Measurements from ENCODE around the gene UBD. TPM values are rescaled to one million over a fixed set of nuclear protein-coding genes. Genes with fewer than 3 reads are reported as not detected.

Gene UBD
- total and polyA plus RNA-seq, 10 of the 15 experiments (the other 5 are each of a cell fraction or from before 2014, with no cell fraction given) = 23.4 to 101 (median 35.7) TPM

DNA sequence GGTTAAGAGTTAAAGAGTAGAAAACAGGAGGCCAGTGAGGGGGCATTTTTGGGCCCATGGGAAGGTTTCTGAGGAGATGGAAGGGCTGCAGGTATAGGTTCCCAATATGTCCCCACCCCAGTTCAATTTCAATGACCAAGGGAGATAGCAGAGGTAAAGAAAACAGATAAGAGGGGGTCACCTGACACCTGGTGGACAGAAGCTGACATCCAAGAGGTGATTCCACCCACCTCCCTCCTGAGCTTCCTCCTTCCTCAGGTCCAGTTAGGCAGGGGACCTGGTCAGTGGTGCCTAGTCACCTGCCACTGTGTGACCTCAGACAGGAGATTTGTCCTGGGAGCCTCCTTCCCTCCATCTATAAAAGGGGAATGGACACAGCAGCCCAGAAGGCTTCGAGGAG lies 42.3 kb downstream of the UBD start:
- TF ChIP-seq E4F1 (IDR thresholded peaks at IDR 0.05; ENCODE audit: borderline replicate concordance, partially characterized antibody) = no peak
- TF ChIP-seq EZH2 (IDR thresholded peaks at IDR 0.05; ENCODE audit: borderline replicate concordance, control insufficient read depth, low read depth, low read length) = no peak
- TF ChIP-seq BCL11A (IDR thresholded peaks at IDR 0.05; ENCODE audit: low read depth, low read length) = no peak
- no peak for TF ChIP-seq CEBPB (IDR thresholded peaks at IDR 0.05; ENCODE audit: borderline replicate concordance in 1 of 2, low read depth in 2 of 2, low read length in 2 of 2)
- TF ChIP-seq NRF1 (conservative IDR thresholded peaks at IDR 0.05; ENCODE audit: low read depth, low read length) = no peak
- TF ChIP-seq ETV6 (conservative IDR thresholded peaks at IDR 0.05 in 1 of 2, IDR thresholded peaks at IDR 0.05 in 1 of 2; ENCODE audit: borderline replicate concordance in 1 of 2, low read depth in 1 of 2) = no peak
- TF ChIP-seq ZNF207 (IDR thresholded peaks at IDR 0.05; ENCODE audit: borderline replicate concordance) = no peak
- no peak for TF ChIP-seq POLR2AphosphoS5 (IDR thresholded peaks at IDR 0.05; ENCODE audit: low read length)
- TF ChIP-seq SUPT20H (IDR thresholded peaks at IDR 0.05; ENCODE audit: borderline replicate concordance, control insufficient read depth, low read depth, low read length) = no peak
- TF ChIP-seq, protein P1, sequence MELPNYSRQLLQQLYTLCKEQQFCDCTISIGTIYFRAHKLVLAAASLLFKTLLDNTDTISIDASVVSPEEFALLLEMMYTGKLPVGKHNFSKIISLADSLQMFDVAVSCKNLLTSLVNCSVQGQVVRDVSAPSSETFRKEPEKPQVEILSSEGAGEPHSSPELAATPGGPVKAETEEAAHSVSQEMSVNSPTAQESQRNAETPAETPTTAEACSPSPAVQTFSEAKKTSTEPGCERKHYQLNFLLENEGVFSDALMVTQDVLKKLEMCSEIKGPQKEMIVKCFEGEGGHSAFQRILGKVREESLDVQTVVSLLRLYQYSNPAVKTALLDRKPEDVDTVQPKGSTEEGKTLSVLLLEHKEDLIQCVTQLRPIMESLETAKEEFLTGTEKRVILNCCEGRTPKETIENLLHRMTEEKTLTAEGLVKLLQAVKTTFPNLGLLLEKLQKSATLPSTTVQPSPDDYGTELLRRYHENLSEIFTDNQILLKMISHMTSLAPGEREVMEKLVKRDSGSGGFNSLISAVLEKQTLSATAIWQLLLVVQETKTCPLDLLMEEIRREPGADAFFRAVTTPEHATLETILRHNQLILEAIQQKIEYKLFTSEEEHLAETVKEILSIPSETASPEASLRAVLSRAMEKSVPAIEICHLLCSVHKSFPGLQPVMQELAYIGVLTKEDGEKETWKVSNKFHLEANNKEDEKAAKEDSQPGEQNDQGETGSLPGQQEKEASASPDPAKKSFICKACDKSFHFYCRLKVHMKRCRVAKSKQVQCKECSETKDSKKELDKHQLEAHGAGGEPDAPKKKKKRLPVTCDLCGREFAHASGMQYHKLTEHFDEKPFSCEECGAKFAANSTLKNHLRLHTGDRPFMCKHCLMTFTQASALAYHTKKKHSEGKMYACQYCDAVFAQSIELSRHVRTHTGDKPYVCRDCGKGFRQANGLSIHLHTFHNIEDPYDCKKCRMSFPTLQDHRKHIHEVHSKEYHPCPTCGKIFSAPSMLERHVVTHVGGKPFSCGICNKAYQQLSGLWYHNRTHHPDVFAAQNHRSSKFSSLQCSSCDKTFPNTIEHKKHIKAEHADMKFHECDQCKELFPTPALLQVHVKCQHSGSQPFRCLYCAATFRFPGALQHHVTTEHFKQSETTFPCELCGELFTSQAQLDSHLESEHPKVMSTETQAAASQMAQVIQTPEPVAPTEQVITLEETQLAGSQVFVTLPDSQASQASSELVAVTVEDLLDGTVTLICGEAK (IDR thresholded peaks at IDR 0.05; ENCODE audit: borderline replicate concordance) = no peak
- H2AFZ ChIP-seq (ENCODE audit: control insufficient read depth, low read depth, low read length) = no peak overlapping the region
- BruUV-seq (replicated peaks) = no TSS peak
- in situ Hi-C loops (cut with MboI) = no loop called here
- DNase-seq (ENCODE audit: low read depth, low spot score) (no peak), FAIRE-seq (no peak), ATAC-seq (no peak)
- WGBS (ENCODE audit: insufficient coverage, insufficient replicate concordance, low lambda C conversion rate, missing lambda C conversion rate) = 0% methylated on average over 1 of the region's 1 CpG
- SMC1A ChIA-PET (ENCODE audit: uncharacterized antibody, unreplicated experiment) = no interaction called here
- no peaks in the 10 kb centered on the region for H3K36me3 ChIP-seq (ENCODE audit: control insufficient read depth in 2 of 2, insufficient read depth in 2 of 2, low read length in 1 of 2)
- no peak overlapping the region for H3K4me3 ChIP-seq
- no peak overlapping the region for H3K9ac ChIP-seq (ENCODE audit: control insufficient read depth, insufficient read depth, low read length)
- H3K27ac ChIP-seq (ENCODE audit: control insufficient read depth, insufficient read depth) = no peak overlapping the region
- no peaks in the 10 kb centered on the region for H3K4me1 ChIP-seq (ENCODE audit: control insufficient read depth, insufficient read depth, low read length)
- CTCF ChIA-PET = no interaction called here
- RAD21 ChIA-PET (ENCODE audit: unreplicated experiment) = no interaction called here
- H4K20me1 ChIP-seq (ENCODE audit: control insufficient read depth, insufficient read depth) = no peaks in the 10 kb centered on the region
- H3K79me2 ChIP-seq (ENCODE audit: control insufficient read depth, insufficient read depth, low read length) = no peaks in the 10 kb centered on the region
- POLR2A ChIA-PET = no interaction called here
- no peak overlapping the region for H3K4me2 ChIP-seq (ENCODE audit: control insufficient read depth, insufficient read depth)
- peaks cover 0 to 4% of the 10 kb centered on the region in 2 experiments; a peak in 1 of 4 replicates for H3K27me3 ChIP-seq (replicated peaks in 1 of 2; ENCODE audit: control insufficient read depth in 2 of 2, insufficient read depth in 2 of 2, low read length in 1 of 2)
- intact Hi-C loops (cut with micrococcal nuclease; ENCODE audit: unreplicated experiment) = no loop called here
- no peaks in the 10 kb centered on the region for H3K9me3 ChIP-seq (replicated peaks; ENCODE audit: control insufficient read depth, insufficient read depth, low read length)

Measured in GM12878 (cell line).